GM18907 (cell line): ENCODE measurements around the gene SGK1.

Experiments
- ATAC-seq: cut with Tn5 transposase; IDR thresholded peaks from one replicate; pipeline ENCODE4 v1.9.1; 2021; ENCODE audit warnings: mild to moderate bottlenecking, moderate library complexity; ENCODE audit not compliant: unreplicated experiment

SGK1 gene

GRCh38 chr6:134317471-134318131 lies at the start of gene SGK1:
TSS of gene SGK1 (minus strand) at chr6:134318112. CDS start at chr6:134317460, 652 bp downstream.
- no peak for ATAC-seq

GRCh38 chr6:134363323-134364039 lies 45.6 kb upstream of the SGK1 start:
- no peak for ATAC-seq

- no peak for ATAC-seq
Measured at GRCh38 chr6:134361011-134361410, 43.1 kb upstream of the SGK1 start.

GRCh38 chr6:134359302-134359701 lies 41.4 kb upstream of the SGK1 start:
- ATAC-seq, result no peak

GRCh38 chr6:134358320-134358719 lies 40.4 kb upstream of the SGK1 start:
- no peak for ATAC-seq

- no peak for ATAC-seq
Measured at GRCh38 chr6:134357022-134357487, 39.1 kb upstream of the SGK1 start.

- ATAC-seq, result no peak
Measured at GRCh38 chr6:134356405-134356804, 38.5 kb upstream of the SGK1 start.

- no peak for ATAC-seq
Measured at GRCh38 chr6:134352786-134353480, 35.0 kb upstream of the SGK1 start.

- no peak for ATAC-seq
Measured at GRCh38 chr6:134351615-134352474, 33.9 kb upstream of the SGK1 start.

GRCh38 chr6:134347885-134348805 lies 30.2 kb upstream of the SGK1 start:
- ATAC-seq, result no peak

- no peak for ATAC-seq
Measured at GRCh38 chr6:134346932-134347545, 29.1 kb upstream of the SGK1 start.

GRCh38 chr6:134345789-134346188 lies 27.9 kb upstream of the SGK1 start:
- ATAC-seq, result no peak

GRCh38 chr6:134343066-134343465 lies 25.2 kb upstream of the SGK1 start:
- ATAC-seq, result no peak

- no peak for ATAC-seq
Measured at GRCh38 chr6:134341999-134342567, 24.2 kb upstream of the SGK1 start.

- no peak for ATAC-seq
Measured at GRCh38 chr6:134340179-134340975, 22.5 kb upstream of the SGK1 start.

GRCh38 chr6:134339216-134339615 lies 21.3 kb upstream of the SGK1 start:
- no peak for ATAC-seq

- ATAC-seq, result no peak
Measured at GRCh38 chr6:134331256-134331655, 13.3 kb upstream of the SGK1 start.

GRCh38 chr6:134330555-134330954 lies 12.6 kb upstream of the SGK1 start:
- ATAC-seq, result no peak
